D721Med (cell line): ENCODE measurements around the gene TTF2.

ENCODE experiments used
- DNase-seq: peaks from one replicate; pipeline ENCODE4 v3.0.0; 2011; ENCODE audit warnings: low spot score; ENCODE audit not compliant: insufficient read length
- FAIRE-seq: peaks from 2 replicates; lab custom pipeline; 2011; peaks lifted over from hg19 to GRCh38; lab: Jason Lieb, UNC
- TF ChIP-seq, protein P1 (sequence below): IDR thresholded peaks from 2 replicates; pipeline ENCODE4 v1.5.1; 2012; ENCODE audit warnings: mild to moderate bottlenecking, control low read depth; ENCODE audit not compliant: insufficient read depth; ENCODE audit errors: missing control alignments

The TTF2 gene

DNA sequence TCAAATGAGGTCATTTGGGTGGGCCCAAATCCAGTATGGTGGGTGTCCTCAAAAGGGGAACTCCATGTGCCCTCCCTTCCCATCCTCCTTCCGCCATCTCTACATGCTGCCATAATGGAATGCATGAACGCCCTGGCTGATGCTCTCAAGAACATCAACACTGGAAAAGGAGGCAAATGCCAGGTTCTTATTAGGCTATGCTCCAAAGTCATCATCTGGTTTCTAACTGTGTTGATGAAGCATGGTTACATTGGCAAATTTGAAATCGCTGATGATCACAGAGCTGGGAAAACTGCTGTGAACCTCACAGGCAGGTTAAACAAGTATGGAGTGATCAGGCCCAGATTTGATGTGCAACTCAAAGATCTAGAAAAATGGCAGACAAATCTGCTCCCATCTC, 78.0 kb downstream of the TTF2 start:
- TF ChIP-seq, protein P1, sequence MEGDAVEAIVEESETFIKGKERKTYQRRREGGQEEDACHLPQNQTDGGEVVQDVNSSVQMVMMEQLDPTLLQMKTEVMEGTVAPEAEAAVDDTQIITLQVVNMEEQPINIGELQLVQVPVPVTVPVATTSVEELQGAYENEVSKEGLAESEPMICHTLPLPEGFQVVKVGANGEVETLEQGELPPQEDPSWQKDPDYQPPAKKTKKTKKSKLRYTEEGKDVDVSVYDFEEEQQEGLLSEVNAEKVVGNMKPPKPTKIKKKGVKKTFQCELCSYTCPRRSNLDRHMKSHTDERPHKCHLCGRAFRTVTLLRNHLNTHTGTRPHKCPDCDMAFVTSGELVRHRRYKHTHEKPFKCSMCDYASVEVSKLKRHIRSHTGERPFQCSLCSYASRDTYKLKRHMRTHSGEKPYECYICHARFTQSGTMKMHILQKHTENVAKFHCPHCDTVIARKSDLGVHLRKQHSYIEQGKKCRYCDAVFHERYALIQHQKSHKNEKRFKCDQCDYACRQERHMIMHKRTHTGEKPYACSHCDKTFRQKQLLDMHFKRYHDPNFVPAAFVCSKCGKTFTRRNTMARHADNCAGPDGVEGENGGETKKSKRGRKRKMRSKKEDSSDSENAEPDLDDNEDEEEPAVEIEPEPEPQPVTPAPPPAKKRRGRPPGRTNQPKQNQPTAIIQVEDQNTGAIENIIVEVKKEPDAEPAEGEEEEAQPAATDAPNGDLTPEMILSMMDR, result no peak
- FAIRE-seq (no peak), DNase-seq (no peak)

- DNase-seq, result no peak
- TF ChIP-seq, protein P1, result no peak
- no peak for FAIRE-seq
These were observed 78.4 kb downstream of the TTF2 start for GRCh38 chr1:117138561-117138960.

- FAIRE-seq (no peak), DNase-seq (no peak)
- TF ChIP-seq, protein P1, result no peak
These were observed 82.1 kb downstream of the TTF2 start for GRCh38 chr1:117142200-117142599.

DNA sequence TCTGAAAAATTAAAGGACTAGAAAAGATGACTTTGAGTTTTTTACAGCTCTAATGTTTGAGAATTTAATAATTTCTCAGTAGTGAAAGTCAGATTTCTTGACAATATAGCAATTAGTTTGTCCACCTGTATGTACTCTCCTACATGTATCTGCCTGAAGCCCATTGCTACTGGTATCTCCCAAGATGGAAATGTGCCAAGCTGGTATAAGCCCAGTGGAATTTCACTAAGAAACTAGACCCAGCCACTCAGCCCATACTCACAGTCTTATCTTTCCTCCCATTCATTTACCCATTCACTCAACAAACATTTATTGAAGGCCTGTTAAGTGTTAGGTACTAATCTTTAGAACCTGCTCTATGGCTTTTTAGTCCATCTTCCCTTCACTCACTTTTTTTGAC, 83.0 kb downstream of the TTF2 start:
- DNase-seq (no peak), FAIRE-seq (no peak)
- TF ChIP-seq, protein P1, result no peak

DNA sequence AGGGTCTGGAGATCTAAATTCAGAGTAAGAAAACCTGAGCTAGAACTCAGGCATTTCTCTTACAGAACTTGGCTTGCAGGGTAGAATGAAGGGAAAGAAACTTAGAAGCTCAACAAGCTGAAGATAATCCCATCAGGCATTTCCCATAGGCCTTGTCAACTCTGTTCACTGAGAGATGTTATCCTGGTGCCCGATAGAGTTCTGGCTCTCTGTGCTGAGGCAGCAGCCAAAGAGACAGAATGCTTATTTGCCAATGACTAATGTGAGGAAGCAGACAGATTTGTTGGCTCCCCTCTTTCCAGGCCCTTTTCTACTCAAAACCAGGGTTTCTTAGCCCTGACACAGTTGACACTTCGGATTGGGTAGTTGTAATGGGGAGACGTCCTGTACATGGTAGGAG, 83.7 kb downstream of the TTF2 start:
- TF ChIP-seq, protein P1, result no peak
- DNase-seq (no peak), FAIRE-seq (no peak)

DNA sequence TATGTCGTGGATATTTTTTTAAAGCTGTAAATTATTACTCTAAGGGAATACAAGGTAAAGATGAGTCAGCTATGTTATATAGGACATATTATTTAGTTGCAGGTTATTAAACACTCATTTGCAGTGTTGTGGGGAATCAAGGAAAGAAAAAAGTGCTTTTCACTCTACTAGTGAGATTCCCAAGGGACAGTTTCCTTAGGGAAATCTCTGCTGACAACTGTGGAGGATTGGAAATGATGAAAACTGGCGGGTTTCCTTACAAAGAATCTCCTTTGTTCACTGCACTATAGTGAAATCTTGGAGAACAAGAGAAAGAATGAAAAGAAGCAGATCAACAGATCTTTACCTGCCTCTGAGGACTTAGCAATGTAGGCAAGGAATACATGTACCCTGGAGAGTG, 85.9 kb downstream of the TTF2 start:
- FAIRE-seq (no peak), DNase-seq (no peak)
- TF ChIP-seq, protein P1, result no peak

DNA sequence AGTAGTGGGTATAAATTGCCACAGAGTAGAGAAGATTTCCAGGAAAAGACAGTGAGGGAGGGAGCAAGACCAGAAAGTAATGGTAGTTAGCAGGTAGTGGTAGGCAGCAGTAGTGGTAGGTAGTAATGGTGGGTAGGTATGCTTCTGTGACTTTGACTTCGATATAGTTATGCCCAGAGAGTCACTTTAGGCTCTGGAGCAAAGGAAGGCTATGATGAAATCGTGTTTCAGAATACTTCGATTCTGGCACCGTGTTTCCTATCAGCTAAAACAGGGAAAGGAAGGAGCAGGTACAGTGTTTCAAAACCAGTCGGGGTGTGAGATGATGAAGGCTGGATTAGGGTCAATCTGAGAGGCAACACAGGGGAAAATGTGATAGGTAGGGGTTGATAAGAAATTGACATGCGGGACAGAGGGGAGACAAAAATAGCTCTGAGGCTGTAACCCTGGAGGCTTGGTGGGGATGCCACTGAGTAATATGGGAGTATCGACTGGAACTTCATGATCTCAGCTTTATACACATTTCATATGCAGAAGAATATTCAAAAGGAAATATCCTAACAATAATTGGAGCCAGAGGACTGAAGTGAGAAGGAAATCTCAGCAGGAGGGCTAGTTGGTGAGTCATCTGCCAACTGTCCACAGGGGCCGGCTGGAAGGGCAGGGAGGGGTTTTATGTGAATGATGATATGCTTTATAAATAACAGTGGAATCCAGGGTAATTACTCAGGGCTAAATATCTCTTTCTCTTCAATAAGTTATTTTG, 86.6 kb downstream of the TTF2 start:
- TF ChIP-seq, protein P1, result no peak
- no peak for DNase-seq
- no peak for FAIRE-seq
